ENCODE measurements around the gene CPXM2.

Gene CPXM2

DNA sequence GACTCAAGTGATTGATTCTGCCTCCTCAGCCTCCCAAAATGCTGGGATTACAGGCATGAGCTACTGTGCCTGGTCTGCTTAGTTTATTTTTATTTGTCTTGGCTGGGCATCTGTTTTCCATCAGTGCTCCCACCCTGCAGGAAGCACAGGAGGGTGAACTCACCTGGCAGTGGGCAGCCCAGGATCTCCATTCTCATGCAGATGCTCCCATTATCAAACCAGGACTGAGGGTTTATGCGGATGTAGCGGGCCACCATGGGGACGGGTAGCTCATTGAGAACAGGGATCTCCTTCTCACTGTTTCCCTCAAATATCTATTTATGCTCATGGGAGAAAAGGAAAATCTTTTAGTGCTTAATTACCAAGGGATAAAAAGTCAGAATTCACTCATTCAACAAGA lies 93.8 kb downstream of the CPXM2 start:
- peak; percentile 42 for DNase-seq (ENCODE audit: low read depth, low spot score)

GRCh38 chr10:123796736-123797135 lies 94.9 kb downstream of the CPXM2 start:
- no peak for DNase-seq (ENCODE audit: low read depth, low spot score)

DNA sequence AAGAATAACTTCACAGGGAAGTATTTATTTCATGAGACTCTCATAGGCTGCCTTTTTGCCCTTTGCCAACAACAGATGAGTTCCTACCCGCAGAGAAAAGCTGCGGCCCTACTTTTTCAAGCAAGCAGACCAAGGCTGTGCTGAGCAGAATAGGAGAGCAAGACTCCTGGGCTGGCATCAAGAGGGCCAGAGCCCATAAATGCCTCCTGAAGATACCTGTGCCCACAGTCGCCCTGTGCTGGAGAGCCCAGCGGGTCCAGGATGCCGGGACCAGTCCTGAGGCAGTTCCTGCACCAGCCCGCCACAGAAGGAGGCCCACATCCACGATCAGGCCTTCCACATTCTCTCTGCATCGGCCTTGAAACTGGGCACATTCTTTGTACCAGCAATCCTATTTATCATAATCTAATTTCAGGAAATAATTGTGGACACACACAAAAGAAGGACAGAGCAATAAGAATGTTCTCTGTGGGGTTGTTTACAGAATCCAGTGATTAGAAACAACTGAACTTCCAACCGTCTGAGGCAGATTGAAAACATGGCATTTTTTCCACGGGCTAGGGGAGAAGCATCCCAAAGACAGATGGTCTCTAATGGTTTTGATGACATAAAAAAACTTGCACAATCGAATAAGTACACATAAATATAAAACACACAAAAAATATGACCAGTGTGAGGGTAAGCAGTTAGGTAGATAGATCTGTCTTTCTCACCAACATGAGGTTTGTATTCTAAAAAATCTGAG lies 95.6 kb downstream of the CPXM2 start:
- no peak for DNase-seq (ENCODE audit: low read depth, low spot score)

GRCh38 chr10:123795196-123795780 lies 96.3 kb downstream of the CPXM2 start:
- no peak for DNase-seq (ENCODE audit: low read depth, low spot score)

DNA sequence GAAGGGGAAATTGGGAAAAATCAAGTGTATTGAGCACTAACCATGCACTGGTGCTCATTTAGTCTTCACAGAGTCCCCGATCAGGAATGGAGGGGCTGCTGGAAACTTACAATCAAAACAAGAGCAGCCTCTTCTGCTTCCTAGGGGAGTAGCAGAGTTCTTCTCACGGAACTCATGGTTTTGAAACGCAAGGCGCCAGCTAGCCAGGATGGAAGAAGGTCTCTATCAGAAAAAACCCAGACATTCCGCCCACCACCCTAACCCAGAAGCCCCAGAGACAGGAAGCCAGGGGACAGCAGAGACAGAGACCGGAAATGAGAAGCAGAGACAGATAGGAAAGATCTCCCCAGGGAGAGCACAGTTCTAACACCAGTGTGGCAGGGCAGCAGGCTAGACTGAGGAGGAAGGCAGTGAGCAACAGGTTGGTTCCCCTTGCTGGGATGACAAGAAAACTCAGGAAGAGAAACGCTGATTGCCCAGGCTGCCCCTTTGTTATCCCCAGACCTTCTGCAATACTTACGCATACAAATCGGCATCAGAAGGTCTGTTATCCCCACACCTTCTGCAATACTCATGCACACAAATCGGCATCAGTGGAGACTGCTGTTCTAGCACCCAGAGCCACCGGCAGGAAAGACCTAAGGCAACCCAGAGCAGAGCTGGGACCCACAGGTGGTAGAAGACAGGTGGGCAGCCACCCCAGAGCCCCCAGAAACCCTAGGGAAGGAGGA lies 99.2 kb downstream of the CPXM2 start:
- DNase-seq (ENCODE audit: low read depth, low spot score): no peak

DNA sequence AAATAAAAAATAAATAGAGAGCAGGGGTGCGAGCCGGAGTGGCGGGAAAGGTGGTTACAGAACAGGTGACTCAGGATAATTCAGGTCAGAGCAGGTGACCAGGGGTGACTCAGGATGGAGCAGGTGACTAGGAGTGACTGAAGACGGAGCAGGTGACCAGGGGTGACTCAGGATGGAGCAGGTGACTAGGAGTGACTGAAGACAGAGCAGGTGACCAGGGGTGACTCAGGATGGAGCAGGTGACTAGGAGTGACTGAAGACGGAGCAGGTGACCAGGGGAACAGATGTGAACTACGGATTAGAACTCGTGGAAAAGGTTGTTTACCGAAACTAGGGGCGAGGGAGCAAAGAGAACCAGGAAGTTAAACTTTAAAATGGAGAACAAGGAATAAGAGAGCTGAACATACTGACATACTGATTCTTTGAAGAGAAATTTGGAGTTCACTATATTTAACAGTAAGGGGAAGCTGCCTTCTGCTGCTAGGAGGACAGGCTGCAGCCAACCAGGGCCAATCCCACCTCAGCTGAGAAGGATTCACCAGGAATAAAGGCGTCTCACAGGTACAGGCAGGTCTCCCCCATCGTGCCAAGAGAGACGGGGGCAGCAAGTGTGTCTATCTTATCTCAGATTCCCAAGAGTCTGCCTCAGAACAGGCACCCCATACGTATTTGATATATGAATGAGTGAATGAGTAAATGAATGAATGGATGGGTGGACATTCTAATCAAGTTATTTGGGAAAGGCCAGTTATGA lies 101.3 kb downstream of the CPXM2 start:
- no peak for DNase-seq (ENCODE audit: low read depth, low spot score)

- no peak for DNase-seq (ENCODE audit: low read depth, low spot score)
These were observed 102.6 kb downstream of the CPXM2 start for GRCh38 chr10:123788981-123789380.

- DNase-seq (ENCODE audit: low read depth, low spot score): no peak
These were observed 104.0 kb downstream of the CPXM2 start for GRCh38 chr10:123787566-123787965.

DNA sequence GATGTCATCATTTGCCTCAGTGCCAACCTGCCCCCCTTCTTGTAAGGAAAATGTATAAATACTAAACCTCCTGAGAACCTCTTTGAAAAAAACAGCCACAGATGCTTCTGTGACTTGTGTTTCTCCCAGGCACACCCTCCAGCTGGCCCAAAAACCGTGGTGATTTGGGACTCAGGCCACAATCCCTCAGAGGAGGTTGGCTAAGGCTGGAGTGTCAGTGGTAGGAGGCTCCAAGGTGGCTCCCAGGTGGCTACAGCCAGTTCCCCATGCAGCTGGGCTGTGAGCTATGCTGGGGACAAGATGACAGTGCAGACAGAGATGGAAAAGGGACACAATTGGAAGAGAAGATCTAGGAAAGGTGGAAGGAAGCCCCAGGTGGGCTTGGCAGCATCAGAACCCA lies 104.7 kb downstream of the CPXM2 start:
- no peak for DNase-seq (ENCODE audit: low read depth, low spot score)

- no peak for DNase-seq (ENCODE audit: low read depth, low spot score)
These were observed 105.3 kb downstream of the CPXM2 start for GRCh38 chr10:123786306-123786705.

DNA sequence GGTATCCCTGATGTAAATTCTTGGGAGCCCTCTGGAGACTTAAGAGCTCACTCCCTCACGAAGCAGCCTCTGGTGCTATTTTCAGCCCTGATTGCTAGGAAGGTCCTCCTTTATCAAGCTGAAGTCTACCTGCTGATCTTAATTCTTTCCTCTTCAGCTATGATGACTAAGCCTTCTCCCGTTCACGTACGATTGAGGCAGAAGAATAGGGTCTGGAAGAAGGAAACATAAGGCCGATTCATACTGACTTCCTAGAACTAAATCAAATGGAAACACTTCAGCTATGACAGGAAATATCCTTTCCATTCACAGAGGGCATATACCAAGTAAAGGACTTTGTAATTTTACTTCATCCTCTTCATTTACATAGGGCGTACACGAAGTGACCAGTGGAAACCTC lies 107.0 kb downstream of the CPXM2 start:
- DNase-seq (ENCODE audit: low read depth, low spot score): no peak

DNA sequence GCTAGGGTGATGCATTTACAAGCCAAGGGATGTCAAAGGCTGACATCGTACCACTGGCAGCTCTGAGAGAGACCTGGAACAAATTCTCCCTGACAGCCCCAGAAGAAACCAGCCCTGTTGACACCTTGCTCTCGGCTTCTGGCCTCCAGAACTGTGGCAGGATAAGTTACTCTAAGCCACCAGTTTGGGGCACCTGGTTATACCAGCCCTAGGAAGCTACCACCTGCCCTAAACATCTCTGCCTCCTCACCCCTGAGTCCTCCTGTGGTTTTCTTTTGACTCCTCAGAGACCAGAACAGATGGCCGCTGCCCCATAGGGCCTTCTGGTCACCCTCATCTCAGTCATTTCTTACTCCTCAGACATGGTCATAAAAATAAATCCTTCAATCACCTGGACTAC lies 107.4 kb downstream of the CPXM2 start:
- DNase-seq (ENCODE audit: low read depth, low spot score): no peak

DNA sequence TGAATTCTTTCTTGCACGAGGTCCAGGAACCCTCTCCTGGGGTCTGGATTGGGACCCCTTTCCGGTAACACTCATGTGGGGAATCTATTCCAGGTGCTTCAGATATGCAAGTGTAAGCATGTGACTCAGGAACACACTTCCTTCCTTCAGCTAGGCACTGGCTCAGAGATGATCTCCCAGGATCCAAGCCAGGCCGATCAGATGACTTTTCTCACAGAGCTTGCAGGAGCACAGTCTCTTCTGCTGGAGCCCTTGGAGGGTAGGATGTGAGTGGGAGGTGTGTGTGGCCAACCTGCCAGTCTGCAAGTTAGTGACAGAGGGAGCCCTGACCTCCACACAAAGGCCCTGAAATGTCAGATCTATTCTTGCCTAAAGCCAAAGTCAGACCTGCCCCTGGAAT lies 108.3 kb downstream of the CPXM2 start:
- DNase-seq (ENCODE audit: low read depth, low spot score): no peak

DNA sequence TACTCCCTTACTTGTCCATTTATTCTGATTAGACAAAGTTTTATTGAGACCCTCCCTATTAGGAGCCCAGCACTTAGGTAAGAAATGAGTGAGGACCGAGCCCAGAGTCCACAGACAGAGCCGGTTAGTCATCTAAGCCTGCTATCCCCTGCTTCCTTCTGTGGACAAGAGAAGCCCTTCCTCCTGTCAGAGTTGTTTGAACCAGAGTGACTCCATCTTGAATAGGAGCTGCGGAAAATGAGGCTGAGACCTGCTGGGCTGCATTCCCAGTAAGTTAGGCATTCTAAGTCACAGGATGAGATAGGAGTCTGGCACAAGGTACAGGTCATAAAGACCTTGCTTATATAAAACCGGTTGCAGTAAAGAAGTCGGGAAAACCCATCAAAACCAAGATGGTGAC lies 109.1 kb downstream of the CPXM2 start:
- DNase-seq (ENCODE audit: low read depth, low spot score): no peak

- DNase-seq (ENCODE audit: low read depth, low spot score): no peak
These were observed 109.6 kb downstream of the CPXM2 start for GRCh38 chr10:123781956-123782500.

- no peak for DNase-seq (ENCODE audit: low read depth, low spot score)
These were observed 110.2 kb downstream of the CPXM2 start for GRCh38 chr10:123781324-123781900.

- DNase-seq (ENCODE audit: low read depth, low spot score): no peak
These were observed 112.7 kb downstream of the CPXM2 start for GRCh38 chr10:123778719-123779517.

GRCh38 chr10:123777881-123778280 lies 113.7 kb downstream of the CPXM2 start:
- no peak for DNase-seq (ENCODE audit: low read depth, low spot score)

DNA sequence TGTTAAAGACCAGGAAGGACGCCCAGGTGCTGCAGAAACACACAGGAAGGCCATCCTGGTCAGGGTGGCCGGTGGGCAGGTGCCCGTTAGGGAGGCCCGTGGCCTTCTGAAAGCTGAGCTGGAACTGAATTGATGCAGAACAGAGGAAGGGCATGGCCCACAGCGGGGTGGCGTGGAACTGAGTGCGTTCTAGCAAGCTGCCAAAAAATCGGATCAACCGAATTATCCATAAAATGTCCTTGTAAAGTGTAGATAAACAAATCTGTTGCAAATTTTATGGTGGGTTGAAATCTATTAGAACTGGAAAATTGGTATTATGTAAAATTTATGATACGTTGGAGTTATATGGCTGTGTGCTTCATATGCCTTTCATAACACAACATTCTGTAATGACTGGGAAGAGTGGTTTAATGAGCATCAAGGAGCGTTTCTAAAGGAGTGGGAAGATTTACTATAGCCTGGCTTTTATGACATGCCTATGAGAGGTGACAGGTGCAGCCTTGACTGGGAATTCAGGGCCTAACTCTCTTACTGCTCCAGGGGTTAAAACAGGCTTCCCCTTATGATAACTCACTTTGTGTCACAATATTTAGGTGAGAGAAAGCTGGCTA lies 117.4 kb downstream of the CPXM2 start:
- no peak for DNase-seq (ENCODE audit: low read depth, low spot score)

All from iPS DF 19.7 (cell line).